Measurements from ENCODE around the gene AKNA.

The AKNA gene

DNA sequence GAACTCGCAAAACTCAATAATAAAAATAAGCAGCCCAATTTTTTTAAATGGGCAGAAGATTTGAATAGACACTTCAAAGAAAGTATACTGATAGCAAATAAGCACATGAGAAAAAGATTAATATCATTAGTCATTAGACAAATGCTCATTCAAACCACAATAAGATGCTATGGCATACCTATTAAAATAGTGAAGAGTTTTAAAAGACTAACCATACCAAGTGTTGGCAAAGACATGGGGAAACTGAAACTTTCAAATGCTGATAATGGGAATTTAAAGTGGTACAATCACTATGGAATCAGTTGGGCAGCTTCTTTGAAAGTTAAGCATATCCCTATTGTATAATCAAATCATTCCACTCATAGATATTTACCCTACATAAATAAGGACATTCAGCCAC lies 91.4 kb downstream of the AKNA start:
- H3K36me3 Mint-ChIP-seq (ENCODE audit: low read depth) = no peaks in the 10 kb centered on the region
- intact Hi-C loops (cut with micrococcal nuclease) = no loop called here
- H3K4me1 Mint-ChIP-seq (ENCODE audit: low read depth) = no peaks in the 10 kb centered on the region
- peaks cover 18% of the 10 kb centered on the region for H3K9me3 Mint-ChIP-seq
- H3K27me3 Mint-ChIP-seq = peaks cover 15% of the 10 kb centered on the region
- no peak overlapping the region for H3K27ac Mint-ChIP-seq
- H3K4me3 Mint-ChIP-seq = no peak overlapping the region

DNA sequence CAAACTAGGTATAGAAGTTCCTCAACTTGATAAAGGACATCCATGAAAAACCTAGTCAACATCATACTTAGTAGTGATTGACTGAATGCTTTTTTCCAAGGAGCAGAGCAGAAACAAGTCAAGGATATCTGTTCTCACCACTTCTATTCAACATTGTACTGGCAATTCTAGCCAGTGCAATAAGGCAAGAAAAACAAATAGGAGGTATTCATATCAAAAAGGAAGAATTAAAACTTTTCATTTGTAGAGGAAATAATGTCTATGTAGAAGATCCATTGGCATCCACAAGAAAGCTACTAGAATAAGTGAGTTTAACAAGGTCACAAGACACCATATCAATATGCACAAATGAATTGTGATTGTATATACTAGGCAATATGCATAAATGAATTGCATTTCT lies 93.1 kb downstream of the AKNA start:
- no peak overlapping the region for H3K4me3 Mint-ChIP-seq
- H3K27ac Mint-ChIP-seq = no peak overlapping the region
- intact Hi-C loops (cut with micrococcal nuclease) = no loop called here
- H3K36me3 Mint-ChIP-seq (ENCODE audit: low read depth) = no peaks in the 10 kb centered on the region
- H3K4me1 Mint-ChIP-seq (ENCODE audit: low read depth) = no peaks in the 10 kb centered on the region
- H3K9me3 Mint-ChIP-seq = peaks cover 18% of the 10 kb centered on the region
- peaks cover 20% of the 10 kb centered on the region for H3K27me3 Mint-ChIP-seq

DNA sequence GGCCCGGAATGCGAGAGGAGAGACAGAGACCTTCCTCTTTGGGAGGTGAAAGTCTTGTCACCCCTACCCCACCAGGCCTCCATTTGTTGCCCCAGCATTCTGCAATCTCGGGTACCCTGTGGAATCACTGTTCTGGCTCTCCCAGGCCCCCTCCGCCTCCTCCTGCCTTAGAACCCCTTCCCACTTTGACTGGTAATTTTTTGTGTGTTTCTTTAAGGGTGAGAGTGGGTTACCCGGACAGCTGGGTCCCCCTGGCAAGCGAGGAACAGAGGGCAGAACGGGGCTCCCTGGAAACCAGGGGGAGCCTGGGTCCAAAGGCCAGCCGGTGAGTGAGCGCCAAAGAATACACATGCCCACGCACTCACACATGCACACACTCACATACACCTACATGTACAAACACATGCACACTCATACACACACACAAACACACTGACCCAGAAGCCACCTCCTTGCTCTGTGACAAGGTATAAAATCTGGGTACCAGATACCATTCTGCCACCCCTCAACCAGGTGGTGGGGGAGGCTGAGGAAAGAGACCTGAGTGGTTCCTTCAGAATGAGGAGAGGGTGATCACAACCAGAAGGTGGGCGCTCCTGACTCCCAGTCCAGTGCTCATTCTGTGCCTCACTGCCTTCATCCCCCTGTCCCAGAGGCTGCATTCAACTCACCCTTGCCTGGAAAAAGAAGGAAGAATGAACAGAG lies 95.7 kb downstream of the AKNA start:
- peaks cover 18% of the 10 kb centered on the region for H3K27me3 Mint-ChIP-seq
- no peaks in the 10 kb centered on the region for H3K4me1 Mint-ChIP-seq (ENCODE audit: low read depth)
- no peak overlapping the region for H3K27ac Mint-ChIP-seq
- H3K9me3 Mint-ChIP-seq = peaks cover 18% of the 10 kb centered on the region
- H3K36me3 Mint-ChIP-seq (ENCODE audit: low read depth) = no peaks in the 10 kb centered on the region
- intact Hi-C loops (cut with micrococcal nuclease) = loop anchor here (1.0 to 2.0 kb wide), 3 partner anchors 137 to 210 kb away; partner anchors contain the start of gene COL27A1
- H3K4me3 Mint-ChIP-seq = no peak overlapping the region

DNA sequence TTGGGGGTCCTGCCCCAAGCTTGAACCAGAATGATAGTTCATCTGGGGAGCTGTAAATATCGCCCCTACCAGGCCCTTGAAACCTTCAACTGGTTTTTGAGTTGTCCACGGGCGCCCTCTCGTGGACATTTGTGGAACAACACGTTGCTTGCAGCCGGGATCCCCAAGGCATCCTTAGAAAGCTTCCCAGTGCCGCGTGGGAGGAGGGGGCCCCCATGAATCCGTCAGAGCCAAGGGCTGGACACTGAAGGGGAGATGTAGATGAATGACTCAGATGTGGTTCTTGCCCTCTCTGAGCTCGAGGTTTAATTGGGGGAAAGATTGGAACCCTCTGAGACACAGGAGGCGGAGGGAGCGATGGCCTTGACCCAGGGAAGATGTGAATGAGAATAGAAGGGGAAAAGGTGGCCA lies 96.7 kb downstream of the AKNA start:
- Mint-ChIP-seq H3K27ac (no peak overlapping the region), H3K4me3 (no peak overlapping the region), H3K9me3 (peaks cover 17% of the 10 kb centered on the region), H3K36me3 (ENCODE audit: low read depth) (no peaks in the 10 kb centered on the region), H3K4me1 (ENCODE audit: low read depth) (no peaks in the 10 kb centered on the region), H3K27me3 (peaks cover 18% of the 10 kb centered on the region)
- intact Hi-C loops (cut with micrococcal nuclease) = loop anchor here (1.0 to 2.0 kb wide), 3 partner anchors 136 to 209 kb away; partner anchors contain the start of gene COL27A1

DNA sequence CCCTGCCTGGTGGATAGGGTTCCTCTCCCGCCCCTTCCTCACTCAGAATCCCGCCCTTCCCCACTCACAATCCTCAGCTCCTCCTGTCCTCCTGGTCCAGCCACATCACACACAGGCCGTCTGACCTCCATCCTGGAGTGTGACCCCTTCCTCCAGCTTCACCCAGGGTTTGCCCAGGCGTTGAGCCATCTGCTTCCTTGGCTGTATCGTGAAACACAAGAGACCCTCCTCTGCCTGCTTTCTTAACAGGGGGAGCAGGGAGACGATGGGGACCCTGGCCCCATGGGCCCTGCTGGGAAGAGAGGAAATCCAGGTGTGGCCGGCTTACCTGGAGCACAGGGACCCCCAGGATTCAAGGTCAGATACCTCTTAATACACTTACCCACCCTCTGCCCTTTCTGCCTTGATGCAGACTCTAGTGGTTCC lies 97.2 kb downstream of the AKNA start:
- H3K9me3 Mint-ChIP-seq = peaks cover 12% of the 10 kb centered on the region
- H3K27me3 Mint-ChIP-seq = peaks cover 18% of the 10 kb centered on the region
- H3K36me3 Mint-ChIP-seq (ENCODE audit: low read depth) = no peaks in the 10 kb centered on the region
- H3K4me3 Mint-ChIP-seq = no peak overlapping the region
- intact Hi-C loops (cut with micrococcal nuclease) = loop anchor here (2.0 kb wide), 1 partner anchor 182 kb away; no protein-coding TSS in a partner anchor
- H3K27ac Mint-ChIP-seq = no peak overlapping the region
- H3K4me1 Mint-ChIP-seq (ENCODE audit: low read depth) = peaks cover under 1% of the 10 kb centered on the region

DNA sequence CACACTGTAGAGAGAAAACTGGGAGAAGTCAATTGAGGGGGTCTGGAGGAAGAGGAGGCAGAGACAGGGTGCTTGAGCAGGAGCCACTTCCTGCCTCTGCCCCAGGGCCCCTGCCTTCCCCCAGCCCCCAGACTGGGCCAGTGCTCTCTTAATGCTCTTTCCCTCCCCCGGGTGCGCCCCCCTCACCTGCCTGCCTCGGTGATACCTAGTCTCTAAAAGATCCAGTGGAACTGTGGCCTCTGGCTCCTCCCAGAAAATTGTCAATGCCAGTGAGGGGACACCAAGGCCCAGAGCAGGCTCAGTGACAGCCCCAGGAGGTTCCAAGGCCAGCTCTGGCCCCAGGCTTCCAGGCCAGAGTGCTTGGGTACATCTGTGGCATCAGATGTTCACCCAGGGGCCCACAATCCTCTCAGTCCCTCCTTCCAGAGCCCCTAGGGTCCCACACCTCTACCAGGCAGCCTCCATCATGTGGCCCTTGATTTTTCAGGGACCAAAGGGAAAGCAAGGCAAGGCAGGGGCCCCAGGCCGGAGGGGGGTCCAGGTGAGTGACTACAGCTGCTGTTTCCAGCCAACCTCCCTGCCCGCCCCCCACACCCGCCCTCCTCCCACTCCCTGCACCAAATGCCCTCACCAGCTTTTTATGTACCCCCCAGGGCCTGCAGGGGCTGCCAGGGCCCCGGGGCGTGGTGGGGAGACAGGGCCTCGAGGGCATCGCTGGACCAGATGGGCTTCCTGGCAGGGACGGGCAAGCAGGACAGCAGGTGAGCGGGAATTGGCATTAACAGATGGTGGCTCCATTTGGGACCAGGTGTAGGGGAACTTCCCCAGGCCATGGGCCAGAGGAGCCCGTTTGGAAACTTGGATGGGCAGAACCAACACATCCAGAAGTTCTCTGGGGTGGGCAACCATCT lies 98.0 kb downstream of the AKNA start:
- Mint-ChIP-seq H3K4me3 (no peak overlapping the region), H3K36me3 (ENCODE audit: low read depth) (no peaks in the 10 kb centered on the region), H3K4me1 (ENCODE audit: low read depth) (peaks cover 5% of the 10 kb centered on the region), H3K27me3 (peaks cover 18% of the 10 kb centered on the region), H3K9me3 (peaks cover 5% of the 10 kb centered on the region), H3K27ac (no peak overlapping the region)
- intact Hi-C loops (cut with micrococcal nuclease) = loop anchor here (2.0 kb wide), 1 partner anchor 181 kb away; no protein-coding TSS in a partner anchor

- Mint-ChIP-seq H3K36me3 (ENCODE audit: low read depth) (no peaks in the 10 kb centered on the region), H3K9me3 (no peaks in the 10 kb centered on the region), H3K27ac (no peak overlapping the region), H3K4me1 (ENCODE audit: low read depth) (peaks cover 5% of the 10 kb centered on the region), H3K4me3 (no peak overlapping the region), H3K27me3 (peaks cover 18% of the 10 kb centered on the region)
- intact Hi-C loops (cut with micrococcal nuclease) = no loop called here
Measured at GRCh38 chr9:114289106-114289505, 98.7 kb downstream of the AKNA start.

GRCh38 chr9:114288193-114289091 lies 99.3 kb downstream of the AKNA start:
- no peak overlapping the region for H3K27ac Mint-ChIP-seq
- no peaks in the 10 kb centered on the region for H3K9me3 Mint-ChIP-seq
- no peak overlapping the region for H3K4me3 Mint-ChIP-seq
- peaks cover 5% of the 10 kb centered on the region for H3K4me1 Mint-ChIP-seq (ENCODE audit: low read depth)
- H3K27me3 Mint-ChIP-seq = peaks cover 17% of the 10 kb centered on the region
- H3K36me3 Mint-ChIP-seq (ENCODE audit: low read depth) = no peaks in the 10 kb centered on the region
- intact Hi-C loops (cut with micrococcal nuclease) = no loop called here

GRCh38 chr9:114287763-114288192 lies 100.0 kb downstream of the AKNA start:
- peaks cover 14% of the 10 kb centered on the region for H3K27me3 Mint-ChIP-seq
- no peak overlapping the region for H3K4me3 Mint-ChIP-seq
- H3K4me1 Mint-ChIP-seq (ENCODE audit: low read depth) = peaks cover 5% of the 10 kb centered on the region
- no peaks in the 10 kb centered on the region for H3K36me3 Mint-ChIP-seq (ENCODE audit: low read depth)
- intact Hi-C loops (cut with micrococcal nuclease) = no loop called here
- H3K9me3 Mint-ChIP-seq = no peaks in the 10 kb centered on the region
- H3K27ac Mint-ChIP-seq = no peak overlapping the region

- Mint-ChIP-seq H3K4me1 (ENCODE audit: low read depth) (peaks cover 5% of the 10 kb centered on the region), H3K27ac (no peak overlapping the region), H3K4me3 (no peak overlapping the region), H3K27me3 (peaks cover 12% of the 10 kb centered on the region), H3K9me3 (no peaks in the 10 kb centered on the region), H3K36me3 (ENCODE audit: low read depth) (no peaks in the 10 kb centered on the region)
- intact Hi-C loops (cut with micrococcal nuclease) = no loop called here
Measured at GRCh38 chr9:114287001-114287762, 100.6 kb downstream of the AKNA start.

- H3K27me3 Mint-ChIP-seq = peaks cover 4% of the 10 kb centered on the region
- H3K4me3 Mint-ChIP-seq = no peak overlapping the region
- peaks cover 5% of the 10 kb centered on the region for H3K4me1 Mint-ChIP-seq (ENCODE audit: low read depth)
- H3K27ac Mint-ChIP-seq = no peak overlapping the region
- intact Hi-C loops (cut with micrococcal nuclease) = no loop called here
- no peaks in the 10 kb centered on the region for H3K9me3 Mint-ChIP-seq
- no peaks in the 10 kb centered on the region for H3K36me3 Mint-ChIP-seq (ENCODE audit: low read depth)
Measured at GRCh38 chr9:114286146-114286679, 101.6 kb downstream of the AKNA start.

DNA sequence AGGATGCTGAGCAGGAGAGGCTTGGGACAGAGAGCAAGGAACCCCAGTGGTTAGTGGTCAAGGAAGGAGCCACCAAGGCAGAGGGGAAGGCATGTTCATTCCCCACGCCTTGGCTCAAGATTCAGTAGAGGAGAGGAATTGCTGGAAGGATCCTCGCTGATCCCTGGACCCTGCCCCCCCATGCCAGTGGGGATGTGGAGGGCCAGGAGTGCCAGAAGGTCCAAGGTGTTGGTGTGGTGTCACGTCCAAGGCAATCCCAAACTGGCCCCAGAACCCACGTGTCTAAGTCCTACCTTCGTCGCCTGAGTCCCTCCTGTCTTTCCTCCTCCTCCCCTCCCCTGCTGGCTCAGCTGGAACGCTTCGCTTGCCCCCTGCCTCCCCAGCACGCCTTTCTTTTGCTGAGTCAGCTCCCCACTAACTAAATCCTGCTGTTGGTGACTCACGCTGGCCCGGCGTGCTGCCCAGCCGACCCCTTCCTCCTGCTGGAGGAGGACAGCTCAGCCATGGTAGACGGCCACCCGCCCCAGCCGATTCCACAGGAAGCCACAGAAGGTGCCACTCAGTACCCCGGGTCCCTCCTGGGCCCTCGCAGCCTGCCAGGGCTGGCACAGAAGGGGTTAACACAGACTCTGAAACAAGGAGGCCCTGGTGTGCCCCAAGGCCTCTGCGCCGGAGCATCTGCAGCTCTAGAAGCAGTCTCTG lies 102.5 kb downstream of the AKNA start:
- Mint-ChIP-seq H3K27ac (no peak overlapping the region), H3K4me3 (no peak overlapping the region)
- intact Hi-C loops (cut with micrococcal nuclease) = no loop called here

More for the DNA sequence above, 102.5 kb downstream of the AKNA start:
- H3K9me3 Mint-ChIP-seq = no peaks in the 10 kb centered on the region
- no peaks in the 10 kb centered on the region for H3K27me3 Mint-ChIP-seq
- H3K4me1 Mint-ChIP-seq (ENCODE audit: low read depth) = peaks cover 5% of the 10 kb centered on the region
- H3K36me3 Mint-ChIP-seq (ENCODE audit: low read depth) = no peaks in the 10 kb centered on the region

All from dendritic cell treated with granulocyte-macrophage colony-stimulating factor and Interleukin-4, amounts not matched to agents 40 ng/mL and 50 ng/mL, for 4 days (primary cell).